Thyroid gland (tissue), 4 donors: ENCODE results near the gene CALY.

Experiments used
- CTCF ChIP-seq, 6 experiments: fragments of 200-600 bp in 3 of 6; fragments of 450-650 bp in 3 of 6; sonication (generic) in 3 of 6; IDR thresholded peaks; one replicate each; pipeline ENCODE4 v1.5.1; 2016 to 2019; ENCODE audit warnings: antibody characterized with exemption in 6 of 6, mild to moderate bottlenecking in 2 of 6, inconsistent platforms in 1 of 6, moderate library complexity in 1 of 6
- POLR2A ChIP-seq, 2 donors: fragments of 450-650 bp; IDR thresholded peaks; one replicate each; pipeline ENCODE4 v1.6.1; 2017; ENCODE audit warnings: antibody characterized with exemption in 2 of 2, mild to moderate bottlenecking in 2 of 2, moderate library complexity in 1 of 2

GRCh38 chr10:133295426-133296320 lies 41.0 kb downstream of the CALY start:
- TF ChIP-seq CTCF (IDR thresholded peaks at IDR 0.05) (no peak), POLR2A (IDR thresholded peaks at IDR 0.05) (no peak)
